Hypothalamus (tissue), 51 donors: Measurements from ENCODE around the gene PCBP3.

ENCODE experiments used
- DNase-seq, 51 donors: peaks; one replicate each; lab custom pipeline; 2025; lab: John Stamatoyannopoulos, UW

The PCBP3 gene

DNA sequence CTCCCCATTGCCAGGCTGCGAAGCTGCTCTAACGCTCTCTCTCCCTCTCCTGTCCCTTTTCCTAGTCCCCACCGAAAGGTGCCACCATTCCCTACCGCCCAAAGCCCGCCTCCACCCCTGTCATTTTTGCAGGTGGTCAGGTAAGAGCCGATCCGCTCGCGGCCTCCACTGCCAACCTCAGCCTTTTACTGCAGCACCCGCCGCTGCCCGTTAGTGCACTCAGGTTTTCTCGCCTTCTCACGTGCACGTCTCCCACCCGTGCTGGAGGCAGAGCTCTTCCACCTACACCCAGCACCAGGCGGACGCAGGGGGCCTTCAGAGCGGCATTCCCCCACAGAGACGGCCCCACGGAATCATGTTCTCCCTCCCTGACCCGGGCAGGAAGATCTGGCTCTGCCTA, 270.4 kb downstream of the PCBP3 start:
- DNase-seq = no peak

DNA sequence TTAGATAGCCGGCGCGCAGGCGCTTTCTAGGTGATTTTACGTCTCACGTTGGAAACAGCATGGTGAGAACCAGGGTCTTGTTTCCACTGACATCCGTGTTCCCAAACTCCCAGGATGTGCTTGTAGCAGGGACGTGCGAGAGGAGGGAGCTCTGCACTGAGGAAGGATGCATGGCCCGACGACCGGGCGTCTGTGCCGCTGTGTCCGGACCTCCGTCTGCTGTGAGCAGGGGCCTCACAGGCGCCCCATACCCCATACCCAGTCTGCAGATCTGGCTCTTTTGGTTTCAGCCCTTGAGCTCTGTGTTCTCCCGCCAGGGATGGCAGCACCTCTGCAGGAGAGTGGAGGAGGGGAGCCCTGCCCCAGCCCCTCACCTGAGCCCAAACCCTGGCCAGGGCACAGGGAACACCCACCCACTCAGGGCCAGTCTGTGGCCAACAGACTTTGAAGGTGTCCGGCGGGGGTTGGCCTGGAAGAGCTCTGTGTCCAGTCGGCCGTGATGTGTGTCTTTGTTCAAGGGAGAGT, 270.9 kb downstream of the PCBP3 start:
- no peak for DNase-seq

DNA sequence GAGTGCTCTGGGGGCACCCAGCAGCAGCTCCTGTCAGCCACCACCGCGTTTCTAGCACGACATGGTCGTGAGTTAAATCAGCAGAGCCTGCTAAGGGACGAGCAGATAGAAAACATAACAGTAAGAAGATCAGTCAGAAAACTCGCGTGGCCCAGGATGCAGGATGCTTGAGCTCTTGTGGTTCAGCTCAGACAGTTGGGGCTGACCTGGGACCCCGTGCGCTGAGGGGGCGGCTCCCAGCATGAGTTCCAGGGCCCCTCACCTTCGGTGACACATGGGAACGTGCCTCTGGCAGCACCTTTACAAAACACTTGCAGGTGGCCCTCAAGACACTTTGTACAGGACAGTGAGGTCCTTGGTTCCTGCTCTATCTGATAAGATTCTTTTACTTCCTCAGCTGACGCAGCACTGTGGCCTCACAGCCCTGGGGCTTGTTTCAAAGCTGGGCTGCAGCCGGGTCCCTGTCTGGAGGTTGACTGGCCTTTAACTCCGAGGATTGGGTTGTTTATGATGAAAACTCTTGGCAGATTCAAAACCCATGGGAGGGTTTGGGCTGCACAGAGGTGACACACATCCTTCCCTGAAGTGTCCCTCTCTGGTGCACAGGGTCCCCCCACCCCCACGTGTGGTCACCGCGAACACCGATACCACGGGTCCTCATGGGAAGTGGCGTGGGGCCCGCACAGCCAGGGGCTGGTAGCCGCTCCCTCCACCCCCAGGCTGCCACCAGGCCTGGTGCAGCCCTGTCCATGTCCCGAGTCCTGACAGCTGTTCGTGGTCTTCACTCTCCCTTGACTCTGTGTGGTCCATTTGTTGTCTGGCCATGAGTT, 272.7 kb downstream of the PCBP3 start:
- DNase-seq = no peak

DNA sequence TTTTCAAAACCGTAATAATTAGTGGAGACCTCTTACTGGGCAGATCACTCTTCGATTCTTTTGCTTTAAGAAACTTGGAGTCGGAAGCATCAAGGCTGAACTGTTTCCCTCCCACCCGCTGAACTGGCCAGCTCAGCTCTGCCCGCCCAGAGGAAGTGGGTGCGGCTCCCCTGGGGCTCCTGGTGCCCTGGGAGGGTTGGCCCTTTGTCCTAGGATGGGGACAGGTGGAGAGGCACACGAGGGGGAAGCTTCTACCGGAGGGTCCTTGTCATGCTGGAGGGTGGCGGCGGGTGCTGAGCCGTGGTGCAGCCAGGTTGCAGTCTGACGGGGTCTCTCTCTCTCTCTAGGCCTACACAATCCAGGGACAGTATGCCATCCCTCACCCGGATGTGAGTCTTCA, 273.7 kb downstream of the PCBP3 start:
- no peak for DNase-seq

DNA sequence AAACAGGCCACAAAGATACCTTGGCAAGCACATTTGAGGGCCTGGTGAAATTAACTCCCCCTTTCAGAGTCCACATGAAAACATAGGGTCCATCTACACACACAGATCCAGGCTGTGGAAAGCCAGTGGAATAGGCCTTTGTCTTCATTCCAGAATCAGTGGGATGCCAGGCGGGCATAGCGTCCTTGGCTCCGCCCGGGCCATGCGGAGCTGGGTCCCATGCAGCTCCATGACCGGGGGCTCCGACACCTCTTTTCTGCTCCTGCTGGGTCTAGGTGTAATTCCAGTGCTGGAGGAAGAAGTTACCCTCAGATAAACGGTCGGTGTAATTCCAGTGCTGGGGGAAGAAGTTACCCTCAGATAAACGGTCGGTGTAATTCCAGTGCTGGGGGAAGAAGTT, 274.5 kb downstream of the PCBP3 start:
- DNase-seq = no peak

DNA sequence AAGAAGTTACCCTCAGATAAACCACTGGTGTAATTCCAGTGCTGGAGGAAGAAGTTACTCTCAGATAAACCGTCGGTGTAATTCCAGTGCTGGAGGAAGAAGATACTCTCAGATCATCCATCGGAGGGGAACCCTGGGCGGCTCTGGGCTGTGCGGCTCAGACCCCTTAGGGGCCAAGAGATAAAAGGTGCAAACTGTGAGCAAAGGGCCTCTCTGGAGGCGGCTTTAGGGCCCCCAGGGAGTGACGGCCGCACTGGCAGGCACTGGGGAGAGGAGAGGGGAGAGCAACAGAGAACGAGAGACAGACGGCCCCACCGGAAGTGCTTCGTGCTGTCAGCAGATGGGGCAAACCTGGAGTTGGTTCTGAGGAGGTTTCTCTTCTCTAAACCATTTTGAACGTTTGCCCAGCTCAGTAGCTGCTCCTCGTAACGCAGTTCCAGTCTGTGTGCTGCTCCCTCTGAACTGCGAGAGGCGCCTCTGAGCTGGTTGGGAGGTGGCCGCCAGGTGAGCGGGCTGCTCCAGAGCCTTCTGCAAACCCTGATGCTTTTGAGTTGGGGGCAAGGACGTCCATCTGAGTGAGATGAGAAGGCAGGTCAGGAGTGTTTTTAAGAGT, 275.4 kb downstream of the PCBP3 start:
- no peak for DNase-seq

DNA sequence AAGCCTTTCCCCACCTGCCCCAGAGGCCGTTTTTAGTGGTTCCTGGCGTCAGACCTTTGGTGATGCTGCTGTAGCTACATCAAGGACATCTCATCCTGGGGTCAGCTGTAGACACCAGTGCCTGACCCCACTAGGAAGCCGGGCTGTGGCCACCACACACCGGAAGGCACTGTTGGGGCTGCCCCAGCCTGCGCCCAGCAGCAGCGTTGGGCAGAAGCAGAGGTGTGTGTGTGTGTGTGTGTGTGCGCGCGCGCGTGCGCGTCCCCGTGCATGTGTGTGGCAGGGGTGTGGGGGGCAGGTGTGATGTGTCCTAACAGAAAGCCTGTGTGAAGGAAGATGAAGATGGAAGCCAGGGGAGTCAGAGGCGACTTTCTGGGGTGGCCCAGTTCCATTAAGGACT, 276.1 kb downstream of the PCBP3 start:
- no peak for DNase-seq

DNA sequence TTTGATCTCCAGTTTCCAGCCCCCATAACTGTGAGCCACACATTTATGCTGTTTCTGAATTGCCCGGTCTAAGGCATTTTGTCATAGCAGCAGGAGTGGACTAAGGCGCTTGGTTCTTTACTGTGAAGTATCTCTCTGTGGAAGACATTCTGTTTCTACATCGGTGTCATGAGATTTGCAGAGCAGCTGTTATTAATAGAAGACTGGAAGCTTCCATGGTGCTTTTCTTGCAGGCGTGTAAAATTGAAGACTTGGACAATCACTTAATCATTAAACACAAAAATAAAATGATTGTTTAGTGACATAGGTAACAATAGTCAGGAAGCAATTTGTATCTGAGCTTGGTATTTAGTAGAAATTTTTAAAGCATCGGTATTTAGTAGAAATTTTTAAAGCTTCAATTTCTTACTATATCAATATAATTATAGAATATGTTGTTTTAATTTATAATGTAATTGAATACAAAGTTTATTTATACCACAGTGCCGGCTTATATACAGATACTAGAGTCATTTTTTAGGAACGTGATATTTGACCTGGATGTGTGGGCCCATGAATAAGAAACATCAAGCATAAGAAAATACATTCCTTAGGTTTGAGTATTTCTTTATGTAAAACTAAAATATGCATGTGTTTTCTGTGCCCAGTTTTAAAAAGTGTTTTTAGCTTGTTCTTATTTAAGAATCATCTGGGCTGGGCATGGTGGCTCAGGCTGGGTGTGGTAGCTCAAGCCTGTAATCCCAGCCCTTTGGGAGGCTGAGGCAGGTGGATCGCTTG, 277.5 kb downstream of the PCBP3 start:
- no peak for DNase-seq

DNA sequence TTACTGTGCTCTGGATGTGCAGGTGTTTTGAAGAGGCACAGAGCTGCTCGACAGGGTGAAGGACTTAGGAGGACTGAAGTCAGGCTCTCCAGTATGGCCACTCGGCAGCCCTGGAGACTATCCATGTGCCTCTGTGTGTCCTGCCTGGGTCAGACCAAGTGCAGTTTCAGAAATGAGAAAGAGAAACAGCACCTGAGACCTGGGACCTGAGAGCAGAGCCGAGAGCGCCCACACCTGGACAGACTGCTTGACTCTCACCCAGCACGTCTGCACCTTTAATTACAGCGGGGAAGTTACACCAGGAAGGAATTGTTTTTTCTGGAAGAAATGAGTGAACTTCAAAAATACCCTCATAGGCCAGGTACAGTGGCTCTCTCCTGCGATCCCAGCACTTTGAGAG, 278.4 kb downstream of the PCBP3 start:
- DNase-seq = no peak

DNA sequence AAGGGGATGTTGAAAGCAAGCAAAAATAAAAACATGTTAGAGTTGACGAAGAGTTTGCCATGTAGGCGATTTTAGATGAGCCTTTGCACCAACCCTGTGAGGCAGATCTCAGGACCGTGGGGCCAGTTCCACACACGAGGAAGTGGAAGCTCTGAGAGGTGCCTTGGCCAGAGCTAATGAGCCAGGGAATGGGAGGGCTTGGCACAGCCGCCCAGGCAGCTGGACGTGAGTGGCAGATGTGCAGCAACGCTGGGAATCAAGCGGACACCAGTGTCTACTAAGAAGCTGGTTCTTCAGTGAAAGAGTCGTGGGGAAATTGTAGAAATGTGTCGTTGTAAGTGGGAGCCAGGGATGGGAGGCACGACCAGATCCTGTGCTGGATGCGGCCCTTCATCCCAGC, 279.1 kb downstream of the PCBP3 start:
- peak in 12 of 51 donors; percentile 12 to 43 (median 22) for DNase-seq

DNA sequence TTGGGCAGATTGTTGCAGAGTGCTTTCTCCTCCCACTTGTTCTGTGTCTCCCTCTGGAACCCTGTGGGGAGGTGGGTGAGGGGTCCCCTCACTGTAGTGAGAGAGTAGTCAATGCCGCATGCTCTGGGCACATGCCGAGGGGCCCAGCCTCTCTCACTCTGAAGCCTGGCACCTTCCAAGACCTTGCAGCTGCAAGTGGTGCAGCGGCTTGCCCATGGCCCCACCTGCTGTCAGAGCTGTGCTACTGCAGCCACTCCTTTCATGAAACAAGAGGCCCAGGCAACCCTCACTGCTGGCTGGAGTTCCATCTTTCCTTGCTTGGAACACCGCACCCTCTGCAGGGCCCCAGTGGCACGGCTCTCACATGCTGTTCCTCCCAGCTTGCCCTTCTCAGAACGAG, 279.6 kb downstream of the PCBP3 start:
- DNase-seq = peak in 49 of 51 donors; percentile 4 to 87 (median 66)

DNA sequence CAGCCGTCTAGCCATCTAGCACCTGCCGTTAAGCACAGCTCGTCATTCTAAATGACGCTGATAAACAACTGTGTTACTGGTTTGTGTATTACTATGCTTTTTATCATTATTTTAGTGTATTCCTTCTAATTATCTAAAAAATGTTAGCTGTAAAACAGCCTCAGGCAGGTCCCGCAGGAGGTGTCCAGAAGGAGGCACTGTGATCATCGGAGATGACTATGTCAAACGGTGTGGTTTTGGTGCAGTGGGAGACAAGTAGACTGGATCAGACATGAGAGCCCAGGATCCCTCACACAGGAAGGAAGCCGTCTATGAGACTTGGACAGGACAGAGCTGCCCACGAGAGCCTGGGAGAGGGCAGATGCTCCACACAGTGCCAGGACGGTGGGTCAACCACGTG, 282.8 kb downstream of the PCBP3 start:
- no peak for DNase-seq

DNA sequence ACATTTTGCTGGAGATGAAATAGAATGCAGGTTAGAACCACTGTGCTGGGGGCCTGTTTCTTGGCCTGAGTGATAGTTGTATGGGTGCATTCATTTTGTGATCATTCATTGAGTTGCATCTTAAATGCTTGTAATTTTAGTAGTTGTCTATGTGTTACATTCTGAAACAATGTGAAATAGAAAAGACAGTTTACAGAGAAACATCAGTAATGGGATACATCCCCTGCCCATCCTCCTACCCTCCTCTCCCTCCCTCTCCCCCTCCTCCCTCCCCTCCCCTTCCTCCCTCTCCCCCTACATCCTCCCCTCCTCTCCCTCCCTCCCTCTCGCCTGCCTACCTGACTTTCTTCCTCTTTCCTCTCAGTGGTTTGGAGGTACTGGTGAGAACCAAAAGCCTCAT, 283.5 kb downstream of the PCBP3 start:
- no peak for DNase-seq

DNA sequence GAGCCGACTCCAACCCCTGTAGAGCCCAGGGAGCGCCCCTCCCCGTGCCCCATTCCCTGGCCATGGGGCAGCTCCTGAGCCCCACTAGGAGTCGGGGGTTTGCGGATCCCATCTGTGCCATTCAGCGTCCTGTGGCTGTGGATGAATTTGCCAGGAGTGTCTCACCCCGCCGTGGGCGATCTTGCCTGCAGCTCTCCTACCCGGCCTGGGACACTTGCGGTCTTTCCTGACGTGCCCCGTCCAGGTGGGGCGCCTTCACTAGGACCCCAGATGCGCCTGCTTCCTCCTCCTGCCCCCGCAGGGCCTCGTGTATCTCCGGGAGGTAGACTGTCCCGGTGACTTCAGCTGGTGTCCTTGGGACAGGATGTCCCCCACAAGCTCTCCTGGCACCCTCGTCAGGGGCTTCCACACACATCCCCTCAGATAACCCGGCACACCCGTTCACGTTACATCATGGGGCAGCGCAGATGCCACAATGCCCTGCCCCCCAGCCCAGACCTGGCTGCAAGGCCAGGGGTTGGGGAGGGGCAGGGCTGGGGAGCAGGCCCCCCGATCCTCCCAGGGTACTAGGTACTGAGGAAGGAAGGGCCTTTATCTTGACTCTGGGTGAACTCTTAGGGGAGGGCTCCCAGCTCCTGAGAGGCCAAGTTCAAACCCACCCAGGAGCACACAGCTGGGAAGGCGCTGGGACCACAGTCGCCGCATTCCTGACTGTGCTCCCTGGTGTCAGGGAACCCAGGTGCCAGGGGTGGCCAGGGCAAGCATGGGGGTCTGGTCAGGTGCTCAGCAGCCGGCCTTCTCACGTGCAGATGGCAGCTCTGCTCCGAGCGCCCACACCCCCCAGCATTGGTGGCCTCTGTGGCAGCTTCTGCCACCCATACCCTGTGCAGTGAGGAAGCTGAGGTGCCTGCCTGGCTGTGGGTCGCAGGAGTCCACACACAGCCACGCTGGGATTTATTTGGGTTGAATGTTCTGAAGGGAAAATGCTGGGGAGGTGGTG, 284.6 kb downstream of the PCBP3 start:
- DNase-seq = no peak

DNA sequence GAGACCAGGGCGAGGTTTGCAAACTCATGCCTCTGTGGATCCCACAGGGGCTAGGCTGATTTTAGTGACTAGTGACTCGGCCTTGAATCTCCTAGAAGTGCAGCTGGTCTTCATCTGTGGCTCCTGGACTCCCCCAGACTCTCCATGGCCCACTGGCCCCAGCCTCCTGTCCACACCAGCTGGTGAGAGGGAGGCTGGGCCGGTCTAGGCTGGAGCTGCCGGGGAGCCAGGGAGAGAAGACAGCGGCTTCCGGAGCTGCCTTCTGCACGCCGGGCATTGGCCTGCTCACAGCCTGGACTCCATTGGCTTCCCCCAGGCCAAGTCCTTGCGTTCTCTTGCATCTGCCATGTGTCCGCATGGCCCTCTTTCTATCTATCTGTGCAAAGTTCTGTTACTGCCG, 285.9 kb downstream of the PCBP3 start:
- DNase-seq = no peak

DNA sequence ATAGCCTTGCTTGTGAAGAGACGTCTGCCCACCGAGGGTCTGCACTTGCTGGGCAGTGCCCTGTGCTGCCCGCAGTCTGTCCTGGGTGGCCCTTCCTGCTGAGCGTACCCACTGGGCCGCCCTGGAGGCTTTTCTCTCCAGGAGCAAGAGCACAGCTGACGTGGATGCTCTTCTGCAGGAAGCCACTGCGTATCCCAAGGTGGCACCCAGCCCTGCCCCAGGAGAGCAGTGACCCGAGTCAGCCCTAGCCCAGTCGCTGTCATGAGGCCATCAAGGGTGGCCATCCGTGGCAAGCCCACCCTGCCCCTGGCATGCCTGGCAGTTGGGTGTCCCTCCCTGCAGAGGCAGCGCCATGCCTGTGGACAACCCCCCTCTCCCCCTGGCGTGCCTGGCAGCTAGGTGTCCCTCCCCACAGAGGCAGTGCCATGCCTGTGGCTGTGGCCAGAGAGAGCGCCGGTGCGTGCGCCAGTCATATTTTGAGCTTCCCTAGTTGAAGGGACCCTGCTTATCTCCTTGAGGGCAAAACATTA, 286.8 kb downstream of the PCBP3 start:
- no peak for DNase-seq

DNA sequence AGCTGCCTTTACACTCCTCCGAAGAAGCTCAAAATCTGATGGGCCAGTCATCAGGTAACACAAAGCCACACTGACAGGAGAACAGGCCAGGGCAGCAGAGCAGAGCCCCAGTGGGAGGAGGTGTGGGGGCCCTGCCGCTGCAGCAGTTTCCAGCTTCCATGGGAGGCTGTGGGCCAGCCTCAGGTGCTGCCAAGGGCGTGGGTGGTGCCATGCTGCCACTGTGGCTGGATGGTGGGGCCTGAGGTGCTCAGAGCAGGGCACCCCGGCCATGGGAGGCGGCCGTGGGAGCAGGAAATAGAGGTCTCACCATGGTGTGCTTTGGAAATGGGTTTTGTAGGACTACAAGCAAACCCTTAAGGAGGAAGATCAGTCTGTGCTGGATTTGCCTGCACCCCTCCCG, 287.3 kb downstream of the PCBP3 start:
- DNase-seq = no peak

DNA sequence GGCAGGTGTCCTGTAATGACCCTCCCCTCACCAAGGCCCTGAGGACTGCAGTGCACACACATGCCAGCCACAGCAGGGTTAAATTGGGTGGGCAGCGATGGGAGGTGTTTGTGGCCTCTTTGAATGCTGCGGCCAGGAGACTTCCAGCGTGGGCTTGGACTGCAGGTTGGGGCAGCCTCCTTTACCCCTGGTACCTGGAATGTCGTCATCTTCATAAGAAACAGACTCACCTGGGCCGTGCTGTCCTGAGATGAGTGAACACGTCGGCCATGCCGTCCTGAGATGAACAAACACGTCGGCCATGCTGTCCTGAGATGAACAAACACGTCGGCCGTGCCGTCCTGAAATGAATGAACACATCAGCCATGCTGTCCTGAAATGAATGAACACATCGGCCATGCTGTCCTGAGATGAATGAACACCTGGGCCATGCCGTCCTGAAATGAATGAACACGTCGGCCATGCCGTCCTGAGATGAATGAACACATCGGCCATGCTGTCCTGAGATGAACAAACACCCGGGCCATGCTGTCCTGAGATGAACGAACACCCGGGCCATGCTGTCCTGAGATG, 288.0 kb downstream of the PCBP3 start:
- no peak for DNase-seq

DNA sequence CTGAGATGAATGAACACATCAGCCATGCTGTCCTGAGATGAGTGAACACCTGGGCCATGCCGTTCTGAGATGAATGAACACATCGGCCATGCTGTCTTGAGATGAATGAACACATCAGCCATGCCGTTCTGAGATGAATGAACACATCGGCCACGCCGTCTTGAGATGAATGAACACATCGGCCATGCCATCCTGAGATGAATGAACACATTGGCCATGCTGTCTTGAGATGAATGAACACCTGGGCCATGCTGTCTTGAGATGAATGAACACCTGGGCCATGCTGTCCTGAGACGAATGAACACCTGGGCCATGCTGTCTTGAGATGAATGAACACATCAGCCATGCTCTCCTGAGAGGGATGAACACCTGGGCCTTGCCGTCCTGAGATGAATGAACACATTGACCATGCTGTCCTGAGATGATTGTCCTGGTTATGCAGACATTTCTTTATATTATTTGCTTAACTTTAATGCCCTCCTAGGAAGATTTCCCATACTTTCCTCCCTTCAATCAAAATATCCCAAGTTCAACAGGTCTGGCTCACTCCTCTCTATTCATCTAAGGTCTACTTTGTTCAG, 289.5 kb downstream of the PCBP3 start:
- no peak for DNase-seq
